ENCODE results near the gene CR2. TPM values are rescaled to one million over a fixed set of nuclear protein-coding genes. Genes with fewer than 3 reads are reported as not detected.

The CR2 gene
- total RNA-seq, 1 experiment from 2014 or later: 1.8 TPM

- Histone ChIP-seq H3K79me1 (ENCODE audit: insufficient read depth, low read depth, low read length, poor library complexity, severe bottlenecking) (no peaks in the 10 kb centered on the region), H3K27me3 (ENCODE audit: insufficient read depth, low read length) (no peaks in the 10 kb centered on the region), H2BK120ac (ENCODE audit: low read depth, low read length, poor library complexity, severe bottlenecking) (no peak overlapping the region), H3K4me1 (ENCODE audit: insufficient read depth, low read length) (no peaks in the 10 kb centered on the region), H3K4me2 (ENCODE audit: insufficient read depth, insufficient read length, low read length) (no peak overlapping the region), H2AK5ac (ENCODE audit: insufficient read length, low read length) (no peak overlapping the region), H3K79me2 (ENCODE audit: insufficient read depth, low read length) (no peaks in the 10 kb centered on the region), H2AFZ (ENCODE audit: low read length) (no peak overlapping the region), H3K18ac (ENCODE audit: insufficient read length, low read depth, low read length) (no peak overlapping the region), H2BK5ac (ENCODE audit: insufficient read length, low read length) (no peak overlapping the region), H4K5ac (ENCODE audit: insufficient read length, low read depth, low read length) (no peak overlapping the region), H2BK15ac (ENCODE audit: low read depth, low read length) (no peak overlapping the region), H4K8ac (replicated peaks; ENCODE audit: insufficient read length, low read depth, low read length) (no peak overlapping the region), H2BK12ac (ENCODE audit: insufficient read length, low read depth, low read length) (no peak overlapping the region), H3K56ac (ENCODE audit: insufficient read length, low read depth, low read length) (no peak overlapping the region), H3K4ac (ENCODE audit: low read depth, low read length) (no peak overlapping the region), H3K23me2 (ENCODE audit: insufficient read length, low read depth, low read length, poor library complexity, severe bottlenecking) (no peaks in the 10 kb centered on the region), H3K27ac (ENCODE audit: insufficient read length, low read depth, low read length) (no peak overlapping the region), H4K20me1 (ENCODE audit: control insufficient read depth, insufficient read depth, insufficient read length) (no peaks in the 10 kb centered on the region), H3K23ac (ENCODE audit: insufficient read length, low read depth, low read length) (no peak overlapping the region), H3K14ac (ENCODE audit: insufficient read depth, low read length) (no peak overlapping the region), H2BK20ac (ENCODE audit: low read depth, low read length, poor library complexity, severe bottlenecking) (no peak overlapping the region), H4K91ac (ENCODE audit: insufficient read length, low read depth, low read length) (no peak overlapping the region), H3T11ph (ENCODE audit: low read length) (no peak overlapping the region), H3K9ac (ENCODE audit: extremely low read depth, insufficient read length, low read length) (no peak overlapping the region), H3K9me3 (ENCODE audit: control insufficient read depth, low read depth, low read length) (no peaks in the 10 kb centered on the region)
- Mint-ChIP-seq H3K27me3 (ENCODE audit: low read depth) (peaks cover 6% of the 10 kb centered on the region), H3K4me1 (no peaks in the 10 kb centered on the region), H3K4me3 (no peak overlapping the region), H3K27ac (no peak overlapping the region), H3K9me3 (peaks cover 11 to 15% of the 10 kb centered on the region in 2 experiments), H3K36me3 (ENCODE audit: insufficient read depth in 1 of 3, low read depth in 3 of 3) (peaks cover 0 to 11% (median 5%) of the 10 kb centered on the region in 3 experiments; a peak in 5 of 7 replicates)
- TF ChIP-seq, protein P1, sequence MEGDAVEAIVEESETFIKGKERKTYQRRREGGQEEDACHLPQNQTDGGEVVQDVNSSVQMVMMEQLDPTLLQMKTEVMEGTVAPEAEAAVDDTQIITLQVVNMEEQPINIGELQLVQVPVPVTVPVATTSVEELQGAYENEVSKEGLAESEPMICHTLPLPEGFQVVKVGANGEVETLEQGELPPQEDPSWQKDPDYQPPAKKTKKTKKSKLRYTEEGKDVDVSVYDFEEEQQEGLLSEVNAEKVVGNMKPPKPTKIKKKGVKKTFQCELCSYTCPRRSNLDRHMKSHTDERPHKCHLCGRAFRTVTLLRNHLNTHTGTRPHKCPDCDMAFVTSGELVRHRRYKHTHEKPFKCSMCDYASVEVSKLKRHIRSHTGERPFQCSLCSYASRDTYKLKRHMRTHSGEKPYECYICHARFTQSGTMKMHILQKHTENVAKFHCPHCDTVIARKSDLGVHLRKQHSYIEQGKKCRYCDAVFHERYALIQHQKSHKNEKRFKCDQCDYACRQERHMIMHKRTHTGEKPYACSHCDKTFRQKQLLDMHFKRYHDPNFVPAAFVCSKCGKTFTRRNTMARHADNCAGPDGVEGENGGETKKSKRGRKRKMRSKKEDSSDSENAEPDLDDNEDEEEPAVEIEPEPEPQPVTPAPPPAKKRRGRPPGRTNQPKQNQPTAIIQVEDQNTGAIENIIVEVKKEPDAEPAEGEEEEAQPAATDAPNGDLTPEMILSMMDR (conservative IDR thresholded peaks at IDR 0.05): no peak
- WGBS (ENCODE audit: extremely low coverage, insufficient read length, low lambda C conversion rate): no CpG with 5 or more reads among the region's 1 CpG
- DNase-seq: no peak
These were observed 23.5 kb upstream of the CR2 start for GRCh38 chr1:207430602-207431001.

All from H9 (cell line).